ENCODE data around the gene MAML3.

Gene MAML3

GRCh38 chr4:139825523-139826014 lies 328.4 kb downstream of the MAML3 start:
- Histone ChIP-seq H3K4me1 (ENCODE audit: insufficient read depth, poor library complexity, severe bottlenecking) (no peaks in the 10 kb centered on the region), H3K27ac (ENCODE audit: poor library complexity, severe bottlenecking) (no peak overlapping the region), H3K9me3 (ENCODE audit: severe bottlenecking) (no peaks in the 10 kb centered on the region), H3K4me3 (ENCODE audit: severe bottlenecking) (no peak overlapping the region), H3K27me3 (ENCODE audit: insufficient read depth, poor library complexity, severe bottlenecking) (no peaks in the 10 kb centered on the region), H3K36me3 (ENCODE audit: low read depth) (no peaks in the 10 kb centered on the region)
- no peak for ATAC-seq (ENCODE audit: low read depth)
- no peak for DNase-seq (ENCODE audit: low spot score)
- TF ChIP-seq, protein P1, sequence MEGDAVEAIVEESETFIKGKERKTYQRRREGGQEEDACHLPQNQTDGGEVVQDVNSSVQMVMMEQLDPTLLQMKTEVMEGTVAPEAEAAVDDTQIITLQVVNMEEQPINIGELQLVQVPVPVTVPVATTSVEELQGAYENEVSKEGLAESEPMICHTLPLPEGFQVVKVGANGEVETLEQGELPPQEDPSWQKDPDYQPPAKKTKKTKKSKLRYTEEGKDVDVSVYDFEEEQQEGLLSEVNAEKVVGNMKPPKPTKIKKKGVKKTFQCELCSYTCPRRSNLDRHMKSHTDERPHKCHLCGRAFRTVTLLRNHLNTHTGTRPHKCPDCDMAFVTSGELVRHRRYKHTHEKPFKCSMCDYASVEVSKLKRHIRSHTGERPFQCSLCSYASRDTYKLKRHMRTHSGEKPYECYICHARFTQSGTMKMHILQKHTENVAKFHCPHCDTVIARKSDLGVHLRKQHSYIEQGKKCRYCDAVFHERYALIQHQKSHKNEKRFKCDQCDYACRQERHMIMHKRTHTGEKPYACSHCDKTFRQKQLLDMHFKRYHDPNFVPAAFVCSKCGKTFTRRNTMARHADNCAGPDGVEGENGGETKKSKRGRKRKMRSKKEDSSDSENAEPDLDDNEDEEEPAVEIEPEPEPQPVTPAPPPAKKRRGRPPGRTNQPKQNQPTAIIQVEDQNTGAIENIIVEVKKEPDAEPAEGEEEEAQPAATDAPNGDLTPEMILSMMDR (IDR thresholded peaks at IDR 0.05; ENCODE audit: poor library complexity, severe bottlenecking): no peak

GRCh38 chr4:139824882-139825522 lies 329.0 kb downstream of the MAML3 start:
- Histone ChIP-seq H3K4me1 (ENCODE audit: insufficient read depth, poor library complexity, severe bottlenecking) (no peaks in the 10 kb centered on the region), H3K36me3 (ENCODE audit: low read depth) (no peaks in the 10 kb centered on the region), H3K4me3 (ENCODE audit: severe bottlenecking) (no peak overlapping the region), H3K27me3 (ENCODE audit: insufficient read depth, poor library complexity, severe bottlenecking) (no peaks in the 10 kb centered on the region), H3K9me3 (ENCODE audit: severe bottlenecking) (no peaks in the 10 kb centered on the region), H3K27ac (ENCODE audit: poor library complexity, severe bottlenecking) (no peak overlapping the region)
- TF ChIP-seq, protein P1 (IDR thresholded peaks at IDR 0.05; ENCODE audit: poor library complexity, severe bottlenecking): no peak
- no peak for ATAC-seq (ENCODE audit: low read depth)
- no peak for DNase-seq (ENCODE audit: low spot score)

DNA sequence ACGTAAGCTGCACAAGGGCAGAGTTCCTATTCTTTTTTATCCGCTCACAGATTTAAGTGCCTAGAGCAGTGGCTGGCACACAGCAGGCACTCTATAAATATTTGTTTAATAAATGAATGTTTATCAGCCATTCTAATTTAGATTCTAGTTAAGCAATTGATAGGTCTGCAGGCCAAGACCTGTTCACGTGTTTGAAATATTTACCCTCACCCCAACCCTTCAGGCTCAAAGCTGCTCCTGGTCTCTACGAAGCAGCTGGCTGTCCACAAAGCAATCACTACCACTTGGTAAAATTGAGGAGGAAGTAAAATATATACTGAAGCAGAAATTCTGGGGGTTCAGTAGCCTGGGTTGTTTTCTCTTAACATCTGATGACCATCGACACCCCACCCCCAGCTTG lies 330.2 kb downstream of the MAML3 start:
- Histone ChIP-seq H3K9me3 (ENCODE audit: severe bottlenecking) (no peaks in the 10 kb centered on the region), H3K27me3 (ENCODE audit: insufficient read depth, poor library complexity, severe bottlenecking) (no peaks in the 10 kb centered on the region), H3K27ac (ENCODE audit: poor library complexity, severe bottlenecking) (no peak overlapping the region), H3K36me3 (ENCODE audit: low read depth) (no peaks in the 10 kb centered on the region), H3K4me1 (ENCODE audit: insufficient read depth, poor library complexity, severe bottlenecking) (no peaks in the 10 kb centered on the region), H3K4me3 (ENCODE audit: severe bottlenecking) (no peak overlapping the region)
- DNase-seq (ENCODE audit: low spot score): no peak
- ATAC-seq (ENCODE audit: low read depth): no peak
- TF ChIP-seq, protein P1 (IDR thresholded peaks at IDR 0.05; ENCODE audit: poor library complexity, severe bottlenecking): no peak

- TF ChIP-seq, protein P1 (IDR thresholded peaks at IDR 0.05; ENCODE audit: poor library complexity, severe bottlenecking): no peak
- DNase-seq (ENCODE audit: low spot score): no peak
- no peaks in the 10 kb centered on the region for H3K27me3 ChIP-seq (ENCODE audit: insufficient read depth, poor library complexity, severe bottlenecking)
- no peaks in the 10 kb centered on the region for H3K9me3 ChIP-seq (ENCODE audit: severe bottlenecking)
- no peak for ATAC-seq (ENCODE audit: low read depth)
- H3K4me3 ChIP-seq (ENCODE audit: severe bottlenecking): no peak overlapping the region
- no peak overlapping the region for H3K27ac ChIP-seq (ENCODE audit: poor library complexity, severe bottlenecking)
- no peaks in the 10 kb centered on the region for H3K36me3 ChIP-seq (ENCODE audit: low read depth)
- H3K4me1 ChIP-seq (ENCODE audit: insufficient read depth, poor library complexity, severe bottlenecking): no peaks in the 10 kb centered on the region
Measured at GRCh38 chr4:139823345-139823744, 330.6 kb downstream of the MAML3 start.

DNA sequence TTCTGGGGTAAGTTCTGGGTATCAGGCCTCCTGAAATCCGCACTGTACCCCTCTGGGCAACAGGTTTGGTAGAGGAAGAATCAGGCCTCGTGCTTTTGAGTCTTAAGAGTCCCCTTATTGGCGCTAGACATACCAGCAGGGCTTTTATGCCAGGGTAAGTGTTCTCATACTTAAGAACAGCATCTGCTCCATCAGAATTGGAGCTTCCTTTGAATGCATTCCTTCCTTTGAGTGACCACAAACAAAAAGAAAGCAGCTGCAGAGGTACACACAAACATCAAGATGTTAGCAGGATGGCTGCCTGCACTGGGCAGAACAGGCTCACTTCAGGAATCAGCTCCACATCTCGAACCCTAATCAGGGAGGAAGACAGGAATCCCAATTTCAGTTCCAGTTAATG lies 331.6 kb downstream of the MAML3 start:
- Histone ChIP-seq H3K36me3 (ENCODE audit: low read depth) (no peaks in the 10 kb centered on the region), H3K4me1 (ENCODE audit: insufficient read depth, poor library complexity, severe bottlenecking) (no peaks in the 10 kb centered on the region), H3K9me3 (ENCODE audit: severe bottlenecking) (no peaks in the 10 kb centered on the region), H3K27me3 (ENCODE audit: insufficient read depth, poor library complexity, severe bottlenecking) (no peaks in the 10 kb centered on the region), H3K27ac (ENCODE audit: poor library complexity, severe bottlenecking) (no peak overlapping the region), H3K4me3 (ENCODE audit: severe bottlenecking) (no peak overlapping the region)
- no peak for ATAC-seq (ENCODE audit: low read depth)
- DNase-seq (ENCODE audit: low spot score): no peak
- TF ChIP-seq, protein P1 (IDR thresholded peaks at IDR 0.05; ENCODE audit: poor library complexity, severe bottlenecking): no peak

All from RWPE2 (cell line).